Dedifferentiated amniotic fluid mesenchymal stem cell (primary cell): Measurements from ENCODE around the gene SLC6A19.

Source experiments
- DNase-seq: peaks from one replicate; pipeline ENCODE4 v3.0.0-alpha.2; 2016; ENCODE audit errors: extremely low spot score

SLC6A19 gene

DNA sequence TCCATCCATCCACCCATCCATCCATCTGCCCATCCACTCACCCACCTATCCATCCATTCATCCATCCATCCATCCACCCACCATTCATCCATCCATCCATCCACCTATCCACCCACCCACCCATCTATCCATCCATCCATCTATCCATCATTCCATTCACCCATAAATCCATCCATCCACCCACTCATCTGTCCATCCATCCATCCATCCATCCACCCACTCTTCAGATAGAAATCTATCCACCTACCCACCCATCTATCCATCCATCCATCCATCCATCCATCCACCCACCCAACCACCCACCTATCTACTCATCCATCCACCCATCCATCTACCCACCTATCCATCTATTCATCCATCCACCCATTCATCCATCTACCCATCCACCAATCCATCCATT lies 35.0 kb upstream of the SLC6A19 start:
- no peak for DNase-seq

DNA sequence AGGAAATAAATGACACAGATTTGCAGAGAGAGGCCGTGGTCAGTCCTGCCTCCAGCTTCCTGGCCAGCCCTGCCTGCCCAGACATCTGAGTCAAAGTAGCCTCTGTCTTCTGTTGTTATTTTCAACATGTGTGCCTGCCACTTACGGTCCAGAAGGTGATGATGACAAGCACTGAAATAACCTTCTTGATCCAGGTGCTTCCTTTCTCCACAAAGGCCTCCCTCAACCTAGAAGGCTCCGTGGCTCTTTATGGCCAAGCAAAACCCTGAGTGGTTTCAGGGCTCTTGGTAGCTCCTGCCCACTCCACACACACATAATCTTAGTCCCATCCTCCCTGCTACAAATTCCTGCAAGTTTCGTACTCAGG lies 34.1 kb upstream of the SLC6A19 start:
- DNase-seq: no peak

DNA sequence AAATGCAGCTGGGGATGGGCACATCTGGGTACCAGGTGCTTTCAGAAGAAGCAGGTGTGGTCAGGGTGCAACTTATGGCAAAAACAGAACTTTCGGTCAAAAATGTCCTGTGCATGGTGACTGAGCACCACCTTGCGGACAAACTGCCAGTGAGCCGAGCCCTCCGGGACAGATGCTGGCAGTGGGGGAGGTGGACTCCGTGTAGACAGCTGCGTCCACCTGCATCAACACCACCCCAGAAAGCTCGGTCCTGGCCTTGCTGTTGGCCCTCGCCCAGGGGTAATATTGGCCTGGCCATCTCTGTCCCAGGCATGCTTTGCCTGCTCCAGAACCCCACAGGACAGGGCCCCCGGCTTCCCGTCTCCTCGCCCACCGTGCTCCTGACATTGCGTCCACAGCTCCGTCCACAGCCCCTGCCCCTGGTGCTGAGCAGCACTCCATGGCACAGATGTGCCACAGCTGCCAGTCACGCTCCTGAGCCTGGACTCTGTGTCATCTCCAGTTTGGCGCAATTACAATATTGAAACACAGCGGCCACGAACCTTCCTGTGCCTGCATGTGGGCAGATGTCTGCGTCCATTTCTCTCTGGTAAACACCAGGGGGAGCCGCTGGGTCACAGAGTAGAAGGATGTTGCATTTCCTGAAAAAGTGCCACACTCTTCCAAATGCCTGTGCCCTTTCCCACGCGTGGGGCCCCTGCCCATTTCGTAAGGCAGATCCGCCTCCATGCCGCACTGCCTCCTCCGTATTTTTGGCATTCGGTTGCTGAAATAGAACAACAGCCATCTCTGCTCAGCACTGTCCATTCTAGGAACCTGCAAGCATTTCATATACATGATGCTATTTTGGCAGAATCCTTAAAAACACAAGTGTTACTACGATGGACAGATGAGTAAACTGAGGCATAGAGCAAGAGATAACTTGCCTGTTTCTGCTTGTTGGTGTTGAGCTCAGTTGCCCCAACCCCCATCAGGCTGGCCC lies 33.4 kb upstream of the SLC6A19 start:
- DNase-seq: peak; percentile 64

DNA sequence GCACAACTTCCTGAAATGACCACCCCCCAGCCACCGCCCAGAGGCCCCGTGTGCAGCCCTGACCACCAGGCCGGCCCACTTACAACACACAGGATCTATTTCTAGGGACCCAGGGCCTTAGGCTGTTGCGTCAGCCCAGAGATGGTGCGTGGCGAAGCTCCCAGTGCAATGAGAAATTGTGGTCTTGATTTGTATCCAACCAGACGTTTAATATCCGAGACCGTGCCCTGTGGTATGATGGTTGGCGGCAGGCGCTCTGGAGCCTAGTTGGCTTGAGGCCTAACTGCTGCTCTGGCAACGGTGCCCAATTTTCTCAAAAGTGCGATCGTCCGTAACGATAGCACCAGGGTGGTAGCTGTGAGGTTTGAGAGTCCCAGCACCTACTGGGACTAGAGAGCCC lies 32.6 kb upstream of the SLC6A19 start:
- DNase-seq: no peak

DNA sequence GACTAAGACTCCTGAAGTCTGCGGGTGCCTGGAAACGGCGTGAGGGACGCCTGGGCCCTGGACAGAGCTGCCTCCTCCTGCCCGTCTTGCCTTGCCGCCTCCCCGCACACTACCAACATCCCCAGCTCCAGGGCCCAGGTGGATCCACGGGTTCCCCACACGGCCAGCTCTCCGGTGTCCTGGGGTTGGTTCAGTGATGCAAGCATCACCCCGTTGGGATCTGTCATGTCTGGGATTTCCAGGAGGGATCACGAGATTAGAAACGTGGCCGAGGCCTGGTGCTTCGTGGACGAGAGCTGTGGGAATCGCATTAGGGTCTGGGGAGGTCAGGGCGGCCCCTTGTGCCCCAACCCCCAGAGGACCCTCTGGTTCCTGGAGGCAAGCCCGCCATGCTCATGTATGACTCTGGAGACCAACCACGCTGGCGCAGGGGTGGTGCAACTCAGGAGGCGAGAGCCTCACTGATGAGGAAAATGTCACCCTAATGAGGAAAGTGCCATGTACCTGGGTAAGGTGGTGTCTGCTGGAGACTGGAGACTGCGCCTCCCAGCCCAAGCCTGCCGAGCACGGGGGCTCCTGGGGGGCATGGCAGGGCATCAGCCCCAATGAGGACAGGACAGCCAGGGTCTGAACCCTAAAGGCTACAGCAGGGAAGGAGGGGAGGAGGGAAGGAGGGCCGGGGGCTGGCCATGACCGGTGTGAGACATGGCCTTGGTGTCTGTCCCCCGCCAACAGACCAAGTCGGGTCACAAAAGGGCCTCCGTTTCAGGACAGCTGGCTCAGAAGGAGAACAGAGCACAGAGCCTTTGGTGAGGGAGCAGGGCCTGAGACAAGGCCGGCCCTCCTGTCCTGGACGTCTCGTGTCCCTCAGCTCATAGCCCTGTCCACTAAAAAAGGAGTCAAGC lies 31.9 kb upstream of the SLC6A19 start:
- no peak for DNase-seq

DNA sequence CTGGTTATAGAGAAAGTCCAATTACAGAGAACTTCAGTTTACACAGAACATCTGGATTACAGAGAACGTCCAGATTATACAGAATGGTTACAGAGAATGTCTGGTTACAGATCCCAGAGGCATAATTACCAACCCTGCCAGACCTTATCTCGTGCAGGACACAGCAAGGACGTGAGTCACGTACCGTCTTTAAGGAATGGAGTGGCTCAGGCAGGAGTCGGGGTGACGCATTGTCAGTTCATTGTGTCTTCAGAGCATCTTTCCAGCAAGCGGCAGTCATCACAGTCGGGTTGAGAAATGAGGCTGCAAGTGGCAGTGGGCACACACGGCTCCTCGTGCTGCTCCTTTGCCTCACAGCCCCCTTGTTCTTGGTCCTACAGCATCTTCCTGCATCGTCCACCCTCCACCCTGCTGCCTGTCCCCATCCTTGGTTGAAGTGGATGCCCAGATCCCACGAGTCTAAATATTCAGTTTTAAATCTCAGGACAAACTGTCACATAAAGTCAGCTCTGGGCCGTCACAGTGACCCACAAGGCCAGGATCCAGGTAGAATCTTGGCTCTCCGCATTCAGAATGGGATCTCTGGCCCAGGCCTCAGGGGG lies 30.0 kb upstream of the SLC6A19 start:
- no peak for DNase-seq

DNA sequence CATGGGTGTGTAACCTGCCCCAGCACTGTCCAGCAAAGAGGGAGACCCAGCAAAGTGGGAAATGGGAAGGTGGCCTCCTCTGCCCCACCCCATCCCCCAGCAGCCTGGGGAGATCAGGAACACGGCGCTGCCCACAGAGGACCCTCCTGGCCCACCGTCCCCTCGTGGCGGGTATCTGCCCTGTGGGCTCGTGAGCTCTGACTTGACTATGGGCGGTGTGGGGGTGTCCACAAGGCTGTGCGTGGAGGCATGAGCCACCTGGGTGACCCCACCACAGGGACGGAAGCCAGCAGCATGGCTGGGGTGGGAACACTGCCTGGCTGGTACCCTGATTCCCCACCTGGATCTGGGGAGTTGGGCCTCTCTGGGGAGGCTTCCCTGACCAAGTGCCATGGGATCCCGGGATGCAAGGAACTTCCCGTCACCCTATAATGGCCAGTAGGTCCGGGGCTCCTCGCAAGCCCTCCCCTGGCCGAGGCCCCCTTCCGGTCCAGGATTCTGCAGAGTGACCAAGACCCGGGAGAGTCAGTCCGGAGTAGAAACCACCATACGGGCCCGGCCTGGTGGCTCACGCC lies 29.3 kb upstream of the SLC6A19 start:
- no peak for DNase-seq

DNA sequence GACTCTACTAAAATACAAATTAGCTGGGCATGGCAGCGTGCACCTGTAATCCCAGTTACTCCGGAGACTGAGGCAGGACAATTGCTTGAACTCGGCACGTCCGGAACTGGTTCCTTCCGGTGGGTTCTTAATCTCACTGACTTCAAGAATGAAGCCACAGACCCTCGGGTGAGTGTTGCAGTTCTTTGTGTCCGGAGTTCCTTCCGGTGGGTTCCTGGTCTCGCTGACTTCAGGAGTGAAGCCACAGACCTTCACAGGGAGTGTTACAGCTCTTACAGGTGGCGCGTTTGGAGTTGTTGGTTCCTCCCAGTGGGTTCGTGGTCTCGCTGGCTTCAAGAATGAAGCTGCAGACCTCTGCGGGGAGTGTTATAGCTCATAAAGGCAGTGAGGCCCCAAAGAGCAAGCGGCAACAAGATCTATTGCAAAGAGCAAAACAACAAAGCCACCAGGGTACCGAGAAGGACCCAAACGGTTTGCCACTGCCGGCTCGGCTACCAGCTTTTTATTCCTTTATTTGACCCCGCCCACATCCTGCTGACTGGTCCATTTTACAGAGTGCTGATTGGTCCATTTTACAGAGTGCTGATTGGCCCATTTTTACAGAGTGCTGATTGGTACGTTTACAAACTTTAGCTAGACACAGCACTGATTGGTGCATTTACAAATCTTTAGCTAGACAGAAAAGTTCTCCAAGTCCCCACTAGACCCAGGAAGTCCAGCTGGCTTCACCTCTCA lies 28.6 kb upstream of the SLC6A19 start:
- no peak for DNase-seq

DNA sequence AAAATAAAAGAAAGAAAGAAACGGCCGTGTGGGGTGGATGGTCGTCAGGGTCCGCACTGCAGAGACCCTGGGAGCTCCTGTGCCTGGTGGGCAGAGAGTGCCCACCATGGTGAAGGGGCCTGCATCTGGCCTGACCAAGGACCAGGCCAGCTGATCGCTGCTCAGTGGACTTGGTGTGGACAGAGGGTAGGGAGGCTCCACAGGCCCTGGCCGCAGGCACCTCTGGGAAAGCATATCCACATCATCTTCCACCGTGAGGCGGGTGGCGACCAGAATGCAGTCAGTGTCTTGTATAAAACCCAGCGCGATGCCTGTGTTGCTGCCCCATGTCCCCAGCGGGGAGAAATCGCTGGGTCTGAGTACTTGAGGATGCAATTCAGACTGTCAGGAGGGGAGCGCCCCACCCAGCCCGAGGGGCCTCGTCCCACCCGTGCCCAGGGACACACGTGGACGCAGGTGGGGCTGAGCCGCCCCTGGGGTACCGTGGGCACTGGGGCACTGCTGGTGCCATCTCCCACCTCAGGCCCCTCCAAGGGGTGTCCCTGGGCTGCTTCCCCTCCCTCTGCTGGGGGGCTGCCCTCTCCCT lies 27.8 kb upstream of the SLC6A19 start:
- DNase-seq: no peak

DNA sequence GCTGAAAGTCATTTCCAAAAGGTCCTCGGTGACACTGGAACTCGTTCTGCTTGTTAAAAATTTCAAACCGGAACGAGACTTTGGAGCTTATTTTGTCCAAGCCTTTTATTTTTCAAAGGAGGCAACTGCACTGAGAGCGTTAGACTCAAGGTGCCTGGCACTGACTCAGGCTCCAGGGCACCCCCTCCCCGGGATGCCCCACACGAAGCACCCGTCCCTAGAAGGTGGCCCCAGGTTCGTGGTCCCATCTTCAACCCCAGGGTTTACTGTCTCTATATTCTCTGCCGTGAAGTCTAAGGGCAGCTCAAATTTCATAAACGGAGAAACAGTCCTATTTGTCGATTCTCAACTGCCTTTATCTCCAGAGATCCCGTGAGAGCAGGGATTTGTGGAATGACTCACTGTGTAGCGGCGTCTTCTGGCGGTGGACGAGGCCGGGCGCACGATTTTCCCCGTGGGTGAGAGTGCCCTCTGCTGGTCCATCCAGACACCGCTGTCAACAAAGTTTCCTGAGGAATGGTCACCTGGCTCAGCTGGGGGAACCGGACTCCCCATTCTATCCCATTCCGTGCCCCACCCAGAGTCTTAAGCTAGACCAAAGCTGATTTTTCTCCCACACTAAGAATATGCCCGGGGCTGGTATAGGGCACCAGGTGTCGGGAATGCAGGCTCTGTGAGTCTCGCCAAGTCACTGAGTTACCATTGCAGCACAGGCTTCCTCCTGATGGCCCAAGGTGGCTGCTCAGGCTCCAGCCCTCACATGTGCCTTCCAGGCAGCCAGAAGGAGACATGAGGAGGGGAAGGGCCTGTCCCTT lies 27.1 kb upstream of the SLC6A19 start:
- DNase-seq: peak; percentile 54

DNA sequence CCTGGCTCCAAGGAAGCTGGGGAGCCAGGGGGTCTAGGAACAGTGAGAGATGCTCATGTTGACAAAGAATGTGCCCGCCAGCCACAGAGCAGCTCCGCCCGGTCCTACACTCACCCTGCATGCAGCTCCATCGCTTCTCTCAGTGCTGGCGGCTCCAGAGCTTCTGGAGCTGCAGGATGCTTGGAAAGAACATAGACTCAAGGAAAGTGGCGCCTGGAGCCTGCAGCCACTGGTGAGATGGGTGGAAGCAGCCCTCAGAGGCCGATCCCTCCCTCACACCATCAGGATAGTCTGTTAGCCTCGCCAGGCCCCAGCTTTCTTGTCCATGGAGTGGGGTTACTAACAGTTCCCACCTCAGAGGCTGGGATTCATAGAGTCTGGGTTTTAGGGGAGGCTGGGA lies 26.4 kb upstream of the SLC6A19 start:
- no peak for DNase-seq

DNA sequence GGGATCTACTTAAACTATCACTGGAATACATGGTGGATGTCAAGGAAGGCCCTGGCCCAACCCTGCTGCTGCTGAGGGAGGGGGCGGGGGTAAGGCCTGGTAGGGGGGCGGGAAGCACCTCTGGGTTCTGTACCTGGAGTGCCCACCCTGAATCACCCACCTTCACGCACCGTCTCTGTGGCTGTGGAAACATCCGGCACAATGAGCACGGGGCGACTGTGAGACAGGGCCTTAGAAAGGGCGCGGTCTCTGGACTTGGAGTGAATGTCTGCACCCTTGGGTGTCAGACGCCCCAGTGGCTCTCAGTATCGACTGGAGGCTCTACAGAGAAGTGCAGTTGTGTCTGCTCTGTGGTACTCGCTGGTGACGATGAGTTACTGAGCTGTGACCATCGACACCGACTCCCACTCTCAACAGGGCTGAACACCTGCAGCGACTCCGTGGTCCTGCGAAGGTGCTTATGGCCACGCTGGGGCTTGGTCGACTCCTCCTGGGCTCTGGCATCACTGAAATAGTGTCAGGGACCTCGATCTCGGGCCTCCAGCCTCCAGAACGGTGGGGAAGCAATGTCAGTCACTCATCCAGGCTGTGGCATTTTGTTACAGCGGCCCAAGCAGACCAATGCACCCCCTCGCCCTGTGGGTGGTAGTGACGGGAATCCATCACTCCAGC lies 25.5 kb upstream of the SLC6A19 start:
- no peak for DNase-seq

DNA sequence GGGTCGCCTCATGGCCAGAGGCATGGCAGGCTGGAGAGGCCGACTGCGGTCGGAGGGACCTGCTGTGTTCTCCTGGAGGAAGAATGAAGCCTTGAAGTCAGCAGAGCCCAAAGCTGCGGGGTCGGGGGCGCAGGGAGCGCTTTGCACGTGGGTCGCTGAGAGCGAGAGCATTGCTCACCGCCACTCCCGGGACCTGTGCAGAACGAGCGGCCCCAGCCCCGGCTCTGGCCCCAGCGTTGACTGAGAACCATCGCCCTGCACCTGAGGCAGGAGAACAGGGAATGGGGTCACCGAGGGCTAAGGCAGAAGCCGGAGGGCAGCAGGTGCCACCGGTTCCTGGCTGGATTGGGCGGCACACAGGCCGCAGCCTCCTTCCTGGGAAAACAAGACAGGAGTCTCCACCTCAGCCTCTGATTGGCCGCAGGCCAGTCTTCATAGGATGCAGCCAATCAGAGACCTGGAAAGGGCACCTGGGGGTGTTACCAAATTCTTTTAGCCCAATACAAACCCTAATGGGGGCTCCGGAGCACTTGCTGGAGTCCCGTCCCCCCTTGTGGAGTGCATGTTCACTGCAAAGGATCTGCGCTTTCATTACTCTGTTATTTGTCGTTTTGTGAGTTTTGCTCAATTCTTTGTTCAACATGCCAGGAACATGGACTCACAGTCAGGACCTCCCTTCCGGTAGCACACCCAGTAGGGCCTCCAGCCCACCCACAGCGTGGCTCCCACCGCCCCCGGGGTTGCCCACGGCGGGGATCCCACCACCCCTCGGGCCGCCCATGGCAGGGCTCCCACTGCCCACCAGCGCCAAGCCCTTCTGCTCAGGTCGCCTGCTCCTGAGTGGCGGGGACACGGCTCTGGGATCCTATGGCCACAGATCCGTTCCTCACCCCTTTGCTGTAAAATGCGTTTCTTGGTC lies 24.7 kb upstream of the SLC6A19 start:
- no peak for DNase-seq

DNA sequence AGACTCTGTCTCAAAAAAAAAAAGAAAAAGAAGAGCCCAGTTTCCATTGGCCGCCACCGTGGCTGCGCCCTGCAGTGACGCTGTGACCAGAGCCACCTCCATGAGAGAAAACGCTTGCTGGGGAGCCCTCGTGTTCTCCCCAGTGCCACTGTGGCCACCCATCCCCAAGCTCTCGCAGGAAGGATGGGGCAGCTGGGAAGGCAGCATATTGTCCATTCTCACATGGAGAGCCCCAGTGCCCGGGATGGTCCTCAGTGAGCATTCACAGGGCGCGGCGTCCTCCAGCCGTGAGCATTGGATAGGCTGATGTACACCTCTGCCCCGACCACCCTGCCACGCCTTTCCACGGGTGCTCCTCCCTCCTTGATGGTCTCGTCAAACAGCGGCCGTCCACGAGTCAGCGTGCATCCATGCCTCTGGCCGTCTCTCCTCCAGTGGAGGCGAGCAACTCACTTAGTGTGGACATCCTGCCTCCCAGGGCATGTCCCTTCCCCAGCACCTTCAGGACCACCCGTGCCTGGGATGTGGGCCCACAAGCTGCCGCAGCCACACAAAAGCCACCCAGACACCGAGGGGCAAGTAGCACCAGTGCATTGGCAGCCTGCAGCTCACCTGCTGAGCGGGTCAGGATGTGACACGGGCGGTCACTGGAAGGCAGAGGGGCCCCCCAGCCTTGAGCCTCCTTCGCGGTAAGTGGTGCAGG lies 23.4 kb upstream of the SLC6A19 start:
- DNase-seq: no peak

DNA sequence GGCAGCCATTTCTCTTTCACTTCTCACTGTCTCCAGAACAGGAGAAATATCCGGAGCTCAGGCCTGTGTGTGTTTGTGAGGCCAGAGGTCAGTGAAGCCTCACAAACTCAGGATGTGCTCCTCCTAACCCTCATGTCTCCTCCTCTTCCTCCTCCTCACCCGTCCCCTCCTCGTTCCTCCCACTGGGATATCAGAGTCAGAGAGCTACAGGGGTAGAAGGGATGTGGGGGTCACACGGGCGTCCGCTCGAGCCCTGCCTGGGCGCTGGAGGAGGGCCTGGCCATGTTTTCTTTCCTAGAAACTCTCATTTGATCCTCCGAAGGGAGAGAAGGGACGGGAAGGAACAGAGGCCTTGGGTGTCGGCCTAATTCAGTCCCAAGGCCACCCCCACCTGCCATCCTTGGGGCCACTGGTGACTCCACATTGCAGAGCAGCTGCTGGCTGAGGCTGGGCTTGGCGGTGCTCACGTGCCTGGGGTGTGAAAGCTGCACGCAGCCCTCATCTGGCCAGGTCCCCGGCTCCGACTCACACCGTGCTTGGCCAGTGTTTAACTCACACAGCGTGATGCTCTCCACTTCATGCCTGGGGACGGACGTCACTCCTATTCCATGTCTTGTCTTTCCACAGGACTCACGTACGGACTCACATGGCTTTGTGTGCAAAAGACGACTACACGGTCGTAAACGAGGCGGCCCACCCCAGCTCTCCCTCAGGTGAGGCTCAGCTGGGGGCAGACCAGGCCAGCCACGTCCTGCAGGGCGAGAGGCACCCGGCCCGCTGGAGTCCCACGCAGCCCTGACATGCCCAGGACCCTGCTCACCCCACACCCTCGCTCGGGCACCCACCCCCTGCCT lies 22.6 kb upstream of the SLC6A19 start:
- DNase-seq: no peak

DNA sequence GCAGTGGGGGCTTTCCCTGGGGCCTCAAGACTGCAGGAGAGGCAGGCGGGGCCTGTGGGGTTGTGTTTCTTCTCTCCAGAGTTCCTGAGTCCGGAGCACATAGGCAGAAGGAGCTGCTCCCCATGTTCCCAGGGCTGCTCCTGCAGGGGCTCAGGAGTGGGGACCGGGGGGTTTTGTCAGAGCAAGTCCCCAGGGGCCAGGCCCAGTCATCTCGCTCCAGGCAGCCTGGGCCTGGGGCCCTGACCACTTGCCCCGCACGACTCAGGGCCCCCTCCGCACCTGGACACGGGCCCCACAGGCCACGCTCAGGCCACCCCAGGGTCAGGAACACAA lies 22.0 kb upstream of the SLC6A19 start:
- no peak for DNase-seq

DNA sequence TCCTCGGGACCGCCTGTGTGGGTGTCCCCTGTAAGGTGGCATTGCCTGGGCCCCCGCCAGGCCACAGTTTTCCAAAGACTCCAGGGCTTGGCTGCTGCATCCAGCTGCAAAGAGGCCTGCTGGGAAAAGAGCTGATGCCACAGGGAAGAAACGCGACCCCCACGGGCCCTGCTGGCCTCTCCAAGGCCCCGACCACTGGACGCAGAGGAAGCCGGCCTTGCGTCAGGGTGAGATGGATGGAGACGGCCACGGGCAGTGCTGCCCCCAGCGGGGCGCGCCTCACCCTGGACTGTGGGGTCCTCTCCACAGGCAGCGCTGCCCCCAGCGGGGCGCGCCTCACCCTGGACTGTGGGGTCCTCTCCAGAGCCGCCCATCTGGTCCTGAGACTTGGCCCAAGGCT lies 21.3 kb upstream of the SLC6A19 start:
- DNase-seq: no peak
